ENCODE measurements around the gene TPSB2.

GRCh38 chr16:1224558-1224957 lies 5.4 kb downstream of the TPSB2 start:
- TF ChIP-seq EZH2 (IDR thresholded peaks at IDR 0.05; ENCODE audit: borderline replicate concordance, low read depth, low read length, poor library complexity, severe bottlenecking) (no peak), CTCF (conservative IDR thresholded peaks at IDR 0.05; ENCODE audit: low read depth, low read length) (no peak)

All from A673 (cell line).